MM.1S (cell line): Measurements from ENCODE around the gene THAP2.

Experiments used
- EZH2 ChIP-seq: fragments of 300-600 bp; sonication (generic); optimal IDR thresholded peaks from 2 replicates; pipeline ENCODE3; 2017; ENCODE audit warnings: low read depth, mild to moderate bottlenecking, antibody characterized with exemption, low read length, mixed read lengths
- EZH2phosphoT487 ChIP-seq: fragments of 300-600 bp; sonication (generic); IDR thresholded peaks from 2 replicates; pipeline ENCODE4 v1.6.1; 2018; ENCODE audit warnings: antibody characterized with exemption, low read length
- TF ChIP-seq, protein P1 (sequence below): fragments of 300-600 bp; sonication (generic); IDR thresholded peaks from 2 replicates; pipeline ENCODE4 v1.5.1; 2016; ENCODE audit warnings: antibody characterized with exemption, low read length, mixed read lengths

DNA sequence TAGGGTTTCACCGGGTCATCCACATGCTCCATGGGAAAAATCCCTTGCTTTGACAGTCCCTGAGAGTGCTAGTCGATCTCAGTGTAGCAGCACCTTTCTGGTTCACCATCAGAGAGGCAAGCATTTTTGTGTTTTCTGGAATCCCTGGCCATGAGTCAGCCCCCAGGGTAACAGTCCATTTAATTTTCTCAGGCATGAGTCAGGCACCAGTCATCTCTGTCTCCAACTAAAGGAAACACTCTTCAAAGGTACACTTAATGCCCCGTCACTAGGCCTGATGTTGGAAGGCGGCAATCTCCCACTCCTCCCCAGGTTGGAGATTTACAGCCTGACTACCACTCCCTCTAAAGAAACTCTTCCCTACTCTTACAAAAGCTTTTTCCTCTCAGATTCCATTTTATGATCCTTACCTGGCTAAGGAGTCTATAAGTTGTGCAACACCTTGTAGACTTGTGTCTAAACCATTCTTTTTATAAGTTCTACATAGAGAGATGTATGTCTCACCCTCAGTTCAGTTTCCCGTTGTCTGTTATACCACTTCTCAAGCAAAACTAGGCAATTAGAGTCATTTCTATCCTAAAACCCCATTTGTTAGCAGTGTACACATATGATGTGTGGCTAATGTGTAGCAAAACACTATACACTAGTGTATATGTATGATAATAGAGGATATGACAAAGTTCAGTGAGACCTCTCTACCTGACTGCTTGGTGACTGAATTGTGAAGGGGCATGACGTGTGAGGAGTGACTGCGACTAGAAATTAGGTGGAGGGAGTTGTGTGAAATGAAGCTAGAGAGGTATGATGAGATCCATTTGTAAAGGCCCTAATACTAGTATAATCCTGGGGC, 46.4 kb downstream of the THAP2 start:
- TF ChIP-seq, protein P1, sequence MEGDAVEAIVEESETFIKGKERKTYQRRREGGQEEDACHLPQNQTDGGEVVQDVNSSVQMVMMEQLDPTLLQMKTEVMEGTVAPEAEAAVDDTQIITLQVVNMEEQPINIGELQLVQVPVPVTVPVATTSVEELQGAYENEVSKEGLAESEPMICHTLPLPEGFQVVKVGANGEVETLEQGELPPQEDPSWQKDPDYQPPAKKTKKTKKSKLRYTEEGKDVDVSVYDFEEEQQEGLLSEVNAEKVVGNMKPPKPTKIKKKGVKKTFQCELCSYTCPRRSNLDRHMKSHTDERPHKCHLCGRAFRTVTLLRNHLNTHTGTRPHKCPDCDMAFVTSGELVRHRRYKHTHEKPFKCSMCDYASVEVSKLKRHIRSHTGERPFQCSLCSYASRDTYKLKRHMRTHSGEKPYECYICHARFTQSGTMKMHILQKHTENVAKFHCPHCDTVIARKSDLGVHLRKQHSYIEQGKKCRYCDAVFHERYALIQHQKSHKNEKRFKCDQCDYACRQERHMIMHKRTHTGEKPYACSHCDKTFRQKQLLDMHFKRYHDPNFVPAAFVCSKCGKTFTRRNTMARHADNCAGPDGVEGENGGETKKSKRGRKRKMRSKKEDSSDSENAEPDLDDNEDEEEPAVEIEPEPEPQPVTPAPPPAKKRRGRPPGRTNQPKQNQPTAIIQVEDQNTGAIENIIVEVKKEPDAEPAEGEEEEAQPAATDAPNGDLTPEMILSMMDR: no peak
- TF ChIP-seq EZH2 (no peak), EZH2phosphoT487 (no peak)
